Endometrial microvascular endothelial cells (primary cell): ENCODE data around the gene SLC66A2. TPM values are rescaled to one million over a fixed set of nuclear protein-coding genes. Genes with fewer than 3 reads are reported as not detected.
"Not testable (repeated sequence)": the region's sequence is repeated elsewhere in the genome, so short reads cannot be mapped to it uniquely, and the experiment has no call there.

Experiments used
- in situ Hi-C: cut with HindIII; loops from 2 replicates; pipeline ENCODE4 v1.10.0; 2017; ENCODE audit warnings: low sequenced_read_pairs, low pct_unique_long_range_greater_than_20kb; ENCODE audit errors: inconsistent ontology term
- total RNA-seq: library from RNA; depleted of rRNA; stranded (reverse); fragments of >200 nt; gene quantifications from one replicate; pipeline ENCODE4 v1.2.3, GENCODE V29; 2015; ENCODE audit errors: inconsistent ontology term

The SLC66A2 gene
- 44.9 TPM for total RNA-seq

DNA sequence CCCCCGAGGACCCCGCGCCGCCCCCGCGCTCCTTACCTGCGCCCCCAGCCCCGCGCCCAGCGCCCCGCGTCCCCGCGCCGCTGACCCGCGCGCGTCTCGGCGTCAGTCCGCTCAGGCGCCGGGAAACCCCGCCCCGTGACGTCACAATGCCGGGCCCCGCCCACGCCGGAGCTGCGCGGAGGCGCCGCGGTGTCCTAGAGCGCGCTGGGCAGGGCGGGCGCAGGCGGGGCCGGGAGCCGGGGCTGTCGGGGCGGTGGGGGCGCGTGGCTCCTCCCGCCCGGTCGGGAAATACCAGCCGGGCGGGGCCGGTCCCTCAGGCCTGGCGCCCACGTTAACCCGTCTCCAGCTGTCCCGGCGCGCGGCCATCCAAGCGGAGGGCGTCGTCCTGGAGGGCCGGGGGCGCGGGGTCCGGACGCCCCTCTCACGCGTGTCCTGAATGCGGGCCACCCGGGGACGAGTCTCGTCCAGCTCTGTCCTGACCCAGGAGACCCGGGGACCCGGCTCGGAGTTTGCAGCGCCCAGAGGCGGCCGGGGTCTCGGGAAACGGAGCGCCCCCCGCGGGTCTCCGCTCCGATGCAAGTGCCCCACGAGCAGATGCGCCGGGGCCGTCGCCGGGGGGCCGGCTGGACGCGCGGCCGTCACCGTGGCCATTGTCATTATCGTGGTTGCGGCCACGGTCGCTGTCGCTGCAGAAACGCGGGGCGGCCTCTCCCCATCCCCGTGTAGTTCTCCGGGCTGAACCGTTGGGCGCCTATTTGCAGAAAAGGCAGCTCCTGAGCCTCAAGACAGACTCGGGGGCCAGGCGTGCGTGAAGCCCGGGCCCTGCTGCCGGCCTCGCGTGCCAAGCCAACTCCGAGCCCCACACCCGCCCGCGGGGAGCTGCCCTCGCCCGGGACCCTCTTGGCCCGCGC is at the start of gene SLC66A2:
Gene SLC66A2 (minus strand): TSS at position 109 of the 911 bp plus-strand sequence. CDS start 727 bp downstream, outside the sequence.
- in situ Hi-C loops, result no loop called here

DNA sequence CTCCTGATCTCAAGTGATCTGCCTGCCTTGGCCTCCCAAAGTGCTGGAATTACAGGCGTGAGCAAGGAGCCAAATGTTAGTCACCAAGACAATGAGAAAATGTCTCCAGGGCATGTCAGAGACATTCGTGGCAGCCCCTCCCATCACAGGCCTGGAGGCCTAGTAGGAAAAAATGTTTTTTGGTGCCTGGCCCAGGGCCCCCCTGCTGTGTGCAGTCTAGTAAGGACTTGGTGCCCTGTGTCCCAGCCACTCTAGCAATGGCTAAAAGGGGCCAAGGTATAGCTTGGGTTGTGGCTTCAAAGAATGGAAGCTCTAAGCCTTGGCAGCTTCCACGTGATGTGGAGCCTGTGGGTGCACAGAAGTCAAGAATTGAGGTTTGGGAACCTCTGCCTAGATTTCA is 49.4 kb upstream of the SLC66A2 start:
- in situ Hi-C loops, result no loop called here

DNA sequence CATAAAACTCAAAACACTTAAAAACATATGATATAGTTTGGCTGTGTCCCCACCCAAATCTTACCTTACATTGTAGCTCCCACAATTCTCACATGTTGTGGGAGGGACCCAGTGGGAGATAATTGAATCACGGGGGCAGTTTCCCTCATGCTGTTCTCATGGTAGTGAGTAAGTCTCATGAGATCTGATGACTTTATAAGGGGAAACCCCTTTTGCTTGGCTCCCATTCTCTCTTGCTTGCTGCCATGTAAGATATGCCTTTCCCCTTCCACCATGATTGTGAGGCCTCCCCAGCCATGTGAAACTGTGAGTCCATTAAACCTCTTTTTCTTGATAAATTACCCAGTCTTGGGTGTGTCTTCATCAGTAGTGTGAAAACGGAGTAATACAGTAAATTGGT is 48.2 kb upstream of the SLC66A2 start:
- in situ Hi-C loops, result not testable (repeated sequence)

DNA sequence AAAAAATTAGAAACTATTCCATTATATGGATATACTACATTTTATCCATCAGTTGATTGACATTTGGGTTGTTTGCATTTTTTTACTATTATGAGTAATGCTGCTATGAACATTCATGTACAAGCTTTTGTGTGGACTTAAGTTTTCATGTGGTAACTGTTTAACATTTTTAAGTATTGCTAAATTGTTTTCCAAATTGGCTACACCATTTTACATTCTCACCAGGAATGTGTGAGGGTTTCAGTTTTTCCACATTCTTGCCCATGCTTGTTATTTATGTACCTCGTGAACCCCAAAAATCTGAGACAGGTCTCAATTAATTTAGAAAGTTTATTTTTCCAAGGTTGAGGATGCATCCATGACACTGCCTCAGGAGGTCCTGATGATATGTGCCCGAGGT is 40.0 kb upstream of the SLC66A2 start:
- in situ Hi-C loops, result no loop called here

DNA sequence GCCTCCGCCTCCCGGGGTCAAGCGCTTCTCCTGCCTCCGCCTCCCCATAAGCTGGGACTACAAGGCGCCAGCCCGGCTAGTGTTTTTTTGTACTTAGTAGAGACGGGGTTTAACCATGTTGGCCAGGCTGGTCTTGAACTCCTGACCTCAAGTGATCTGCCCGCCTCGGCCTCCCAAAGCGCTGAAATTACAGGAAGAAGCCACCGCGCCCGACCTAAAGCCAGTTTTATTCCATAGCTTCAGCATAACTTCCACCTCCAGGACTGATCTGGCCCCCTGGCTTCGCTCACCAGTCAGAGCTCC is 37.7 kb upstream of the SLC66A2 start:
- in situ Hi-C loops, result no loop called here

DNA sequence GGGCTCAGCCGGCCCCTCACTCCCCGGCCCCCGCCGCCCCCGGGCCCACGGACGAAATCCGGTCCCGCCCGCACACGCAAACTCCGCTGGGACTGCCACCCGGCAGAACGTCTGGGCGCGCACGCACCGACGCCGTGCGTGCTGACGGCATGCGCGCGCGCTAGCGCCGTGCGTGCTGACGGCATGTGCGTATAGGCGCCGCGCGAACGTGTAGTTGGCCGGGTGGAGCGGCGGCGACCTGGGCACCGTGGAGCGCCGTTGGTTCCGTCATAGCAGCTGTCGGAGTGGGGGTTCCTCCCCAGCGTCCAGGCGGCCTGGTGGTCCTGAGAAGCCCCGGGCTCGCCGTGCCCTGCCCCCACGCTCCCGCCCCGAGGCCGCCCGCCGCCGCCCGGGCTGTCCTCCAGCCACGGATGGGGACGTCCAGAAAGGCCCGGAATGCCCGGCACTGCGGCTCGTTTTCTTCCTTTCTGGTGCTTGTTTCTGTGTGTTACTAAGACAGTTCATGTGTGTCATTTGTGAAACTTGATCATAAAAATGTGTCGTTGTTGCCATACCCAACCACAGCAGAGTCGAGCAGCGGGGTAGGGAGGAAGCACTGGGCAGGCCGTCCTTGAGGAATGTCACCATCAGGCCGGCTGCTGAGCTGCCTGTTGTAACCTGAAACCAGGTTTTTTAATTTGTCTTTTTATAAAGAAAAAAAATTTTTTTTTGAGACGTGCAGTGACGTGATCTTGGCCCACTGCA is 37.2 kb upstream of the SLC66A2 start, which contains the start of gene TXNL4A:
Gene TXNL4A (minus strand): TSS at position 113 of the 744 bp plus-strand sequence. CDS start 171 bp downstream, outside the sequence.
- in situ Hi-C loops, result no loop called here

DNA sequence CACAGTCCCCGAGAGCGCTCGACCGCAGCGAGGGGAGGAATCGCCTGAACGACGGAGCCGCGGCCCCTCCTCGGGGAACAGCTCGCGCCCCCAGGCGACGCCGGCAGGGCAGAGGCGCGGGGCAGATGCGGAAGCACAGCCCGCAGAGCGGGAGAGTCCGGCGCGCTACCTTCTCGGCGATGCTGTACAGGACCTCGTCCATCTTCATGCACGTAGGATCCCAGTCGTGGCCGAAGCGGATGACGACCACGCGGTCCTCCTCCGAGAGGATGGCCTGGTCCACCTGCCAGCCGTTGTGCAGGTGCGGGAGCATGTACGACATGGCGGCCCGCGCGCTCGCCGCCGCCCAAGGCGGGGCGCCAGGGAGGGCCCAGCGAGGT is 36.6 kb upstream of the SLC66A2 start:
- in situ Hi-C loops, result no loop called here

DNA sequence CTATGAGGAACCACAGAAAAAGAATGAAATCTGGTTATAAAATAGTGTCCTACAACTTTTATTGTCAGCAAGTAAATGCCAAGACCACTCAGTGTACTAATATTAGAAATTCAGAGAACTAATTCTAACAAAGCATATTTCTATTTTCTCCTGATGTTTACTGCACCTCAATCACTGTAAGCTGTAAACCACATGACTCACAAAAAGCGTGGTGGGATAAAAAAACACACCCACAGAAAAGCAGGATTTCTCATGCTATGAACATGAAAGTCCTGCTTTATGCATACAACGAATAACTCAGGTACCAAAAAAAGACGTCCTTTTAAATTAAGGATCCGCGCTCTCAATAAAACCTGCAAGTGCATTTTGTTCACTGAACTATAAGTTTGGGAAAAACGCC is 36.1 kb upstream of the SLC66A2 start:
- in situ Hi-C loops, result no loop called here

DNA sequence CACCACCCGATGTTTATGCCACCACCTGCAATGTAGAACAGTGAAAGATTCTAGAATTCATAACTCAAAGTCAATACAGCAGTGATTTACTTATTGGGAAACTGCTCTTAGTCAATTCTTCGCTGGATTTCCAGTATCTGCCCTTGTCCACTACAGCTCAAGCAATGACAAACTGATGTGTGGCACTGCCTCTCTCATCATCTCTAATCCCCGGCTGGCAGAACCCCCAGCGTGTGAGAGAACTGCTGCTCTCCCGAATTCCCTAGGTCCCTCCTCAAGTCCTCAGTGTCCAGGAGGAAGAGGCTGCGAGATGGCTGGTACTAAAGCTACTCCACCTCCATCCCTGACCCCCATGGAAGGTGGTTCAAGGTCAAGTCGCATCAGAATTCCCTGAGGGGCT is 35.3 kb upstream of the SLC66A2 start:
- in situ Hi-C loops, result no loop called here

DNA sequence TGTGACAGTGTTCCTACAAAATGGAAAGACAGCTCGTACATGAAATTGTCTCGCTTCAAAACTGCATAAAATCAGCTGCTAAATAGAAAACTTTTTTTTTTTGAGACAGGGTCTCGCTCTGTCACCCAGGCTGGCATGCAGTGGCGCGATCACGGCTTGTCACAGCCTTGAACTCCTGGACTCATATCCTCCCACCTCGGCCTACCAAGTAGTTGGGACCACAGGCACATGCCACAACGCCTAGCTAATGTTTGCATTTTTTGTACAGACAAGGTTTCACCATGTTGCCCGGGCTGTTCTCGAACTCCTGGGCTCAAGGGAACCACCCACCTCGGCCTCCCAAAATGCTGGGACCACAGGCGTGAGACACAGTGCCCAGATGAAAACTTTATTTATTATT is 33.7 kb upstream of the SLC66A2 start:
- in situ Hi-C loops, result no loop called here

DNA sequence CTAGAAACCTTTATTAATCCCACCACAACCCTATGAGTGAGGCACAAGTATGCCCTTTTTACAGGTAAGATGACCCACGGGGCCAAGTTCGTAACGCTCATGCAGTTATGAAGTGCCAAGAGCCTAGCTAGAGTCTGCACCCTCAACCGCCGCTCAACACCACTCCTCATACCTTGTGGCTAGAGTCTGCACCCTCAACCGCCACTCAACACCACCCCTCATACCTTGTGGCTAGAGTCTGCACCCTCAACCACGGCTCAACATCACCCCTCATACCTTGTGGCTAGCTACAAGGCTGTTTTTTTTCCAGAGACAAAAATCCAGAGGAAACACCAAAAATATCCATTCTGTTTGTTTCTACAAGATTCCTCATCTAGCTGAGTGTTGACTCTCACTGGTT is 32.3 kb upstream of the SLC66A2 start:
- in situ Hi-C loops, result no loop called here

DNA sequence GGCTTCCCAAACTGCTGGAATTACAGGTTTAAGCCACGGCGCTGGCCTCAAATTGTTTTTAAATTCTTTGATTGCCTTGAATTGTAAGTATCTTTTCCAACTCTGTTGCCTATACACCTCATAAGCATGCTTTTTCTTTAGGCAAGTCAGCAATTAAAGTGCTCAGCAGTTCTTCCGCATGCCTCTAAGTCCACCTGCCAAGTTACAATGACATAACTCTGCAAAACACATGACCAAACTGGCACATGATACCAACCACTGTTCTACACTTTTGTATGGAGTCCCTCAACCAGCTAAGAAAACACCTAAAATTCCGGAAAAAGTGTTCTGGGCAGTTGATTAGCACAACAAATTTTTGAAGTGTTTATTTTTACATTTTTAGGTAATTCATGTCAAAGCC is 31.8 kb upstream of the SLC66A2 start:
- in situ Hi-C loops, result no loop called here

DNA sequence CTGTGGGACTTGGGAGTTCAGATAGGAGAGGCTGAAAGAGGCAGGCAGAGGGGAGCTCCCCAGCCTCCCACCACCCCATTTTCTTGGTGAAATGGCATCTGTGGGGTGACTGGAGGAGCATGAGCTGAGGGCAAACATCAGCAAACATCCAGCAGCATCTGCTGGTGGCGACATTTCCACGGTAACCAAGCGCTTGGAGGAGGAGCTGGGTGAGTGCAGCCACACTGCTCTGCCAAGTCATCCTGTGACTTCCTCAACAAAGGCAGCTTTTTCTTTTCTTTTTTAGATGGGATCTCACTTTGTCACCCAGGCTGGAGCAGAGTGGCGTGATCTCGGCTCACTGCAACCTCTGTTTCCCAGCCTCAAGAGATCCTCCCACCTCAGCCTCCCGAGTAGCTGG is 31.3 kb upstream of the SLC66A2 start:
- in situ Hi-C loops, result no loop called here

DNA sequence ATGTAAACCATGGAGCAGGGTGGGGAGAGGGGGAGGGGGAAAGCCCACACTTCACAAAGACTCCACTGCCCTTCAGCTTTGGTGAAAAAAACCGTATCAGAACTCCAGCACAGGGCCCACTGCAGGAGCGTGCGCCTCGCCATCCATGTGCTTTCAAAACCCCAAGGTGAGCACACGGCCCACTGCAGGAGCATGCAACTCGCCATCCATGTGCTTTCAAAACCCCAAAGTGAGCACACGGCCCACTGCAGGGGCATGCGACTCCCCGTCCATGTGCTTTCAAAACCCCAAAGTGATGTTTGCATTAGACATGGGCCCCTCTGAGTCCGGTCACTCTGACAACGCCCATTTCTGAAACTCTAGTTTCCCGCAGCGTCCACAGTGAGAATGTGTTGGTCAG is 29.1 kb upstream of the SLC66A2 start:
- in situ Hi-C loops, result no loop called here

DNA sequence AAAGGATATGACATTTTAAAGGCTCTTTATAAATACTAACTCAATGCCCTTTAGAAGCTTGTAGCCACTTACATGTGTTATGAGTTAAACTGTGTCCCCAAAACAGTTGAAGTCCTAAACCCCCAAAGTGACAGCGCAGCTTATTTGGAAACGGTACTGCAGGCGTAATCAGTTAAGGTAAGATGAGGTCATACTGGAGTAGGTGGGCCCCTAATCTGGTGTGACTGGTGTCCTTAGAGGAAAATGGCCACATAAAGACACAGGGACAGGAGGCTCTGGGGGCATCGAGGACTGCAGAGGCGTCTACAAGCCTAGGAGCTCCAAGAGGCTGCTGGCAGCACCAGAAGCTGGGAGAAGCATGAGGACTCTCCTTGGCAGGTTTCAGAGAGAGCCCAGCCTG is 28.4 kb upstream of the SLC66A2 start:
- in situ Hi-C loops, result no loop called here

DNA sequence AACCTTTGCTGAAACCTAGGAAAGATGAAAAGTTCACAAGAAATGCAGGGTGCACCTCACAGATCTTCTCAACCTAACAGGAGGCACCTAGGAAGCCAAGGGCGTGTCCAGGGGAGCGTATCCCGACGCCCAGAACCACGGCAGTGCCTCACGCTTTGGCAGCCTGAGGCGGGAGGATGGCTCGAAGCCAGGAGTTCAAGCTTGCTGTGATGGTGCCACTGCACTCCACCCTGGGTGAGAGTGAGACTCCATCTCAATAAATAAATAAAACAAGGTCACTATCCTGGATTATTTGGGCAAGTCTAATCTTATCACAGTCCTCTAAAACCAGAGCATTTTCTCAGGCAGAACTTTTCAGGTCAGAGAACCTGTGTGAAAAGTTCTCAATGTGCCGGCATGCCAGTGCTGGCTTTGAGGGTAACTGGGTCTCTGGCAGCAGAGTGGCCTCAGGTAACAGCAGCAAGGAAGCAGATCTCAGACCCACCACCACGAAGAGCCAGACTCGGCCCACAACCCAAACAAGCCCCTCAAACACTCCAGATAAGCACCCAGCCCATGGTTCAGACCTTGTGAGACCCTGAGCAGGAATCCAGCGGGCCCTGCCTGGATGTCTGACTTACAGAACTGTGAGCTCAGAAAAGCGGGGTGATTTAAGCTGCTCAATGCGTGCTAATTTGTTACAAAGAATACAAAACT is 24.7 kb upstream of the SLC66A2 start:
- in situ Hi-C loops, result no loop called here

DNA sequence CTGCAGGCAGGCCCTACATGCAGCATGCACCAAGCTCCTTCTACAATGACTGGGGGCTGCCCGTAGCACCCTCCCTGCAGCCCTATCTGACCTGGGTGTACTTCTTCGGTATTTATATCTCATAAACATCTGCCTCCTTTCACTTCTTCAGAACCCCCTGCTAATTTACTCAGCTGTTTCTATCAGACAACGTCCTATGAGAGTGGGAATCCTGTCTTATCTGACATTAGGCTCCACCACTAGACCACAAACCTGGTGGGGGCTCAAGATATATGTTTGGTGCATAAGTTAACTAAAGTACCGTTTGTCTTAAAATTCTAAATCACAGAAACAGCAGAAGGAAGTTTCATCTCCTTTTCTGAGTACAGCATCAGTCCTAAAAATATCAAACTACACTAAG is 23.6 kb upstream of the SLC66A2 start:
- in situ Hi-C loops, result no loop called here

DNA sequence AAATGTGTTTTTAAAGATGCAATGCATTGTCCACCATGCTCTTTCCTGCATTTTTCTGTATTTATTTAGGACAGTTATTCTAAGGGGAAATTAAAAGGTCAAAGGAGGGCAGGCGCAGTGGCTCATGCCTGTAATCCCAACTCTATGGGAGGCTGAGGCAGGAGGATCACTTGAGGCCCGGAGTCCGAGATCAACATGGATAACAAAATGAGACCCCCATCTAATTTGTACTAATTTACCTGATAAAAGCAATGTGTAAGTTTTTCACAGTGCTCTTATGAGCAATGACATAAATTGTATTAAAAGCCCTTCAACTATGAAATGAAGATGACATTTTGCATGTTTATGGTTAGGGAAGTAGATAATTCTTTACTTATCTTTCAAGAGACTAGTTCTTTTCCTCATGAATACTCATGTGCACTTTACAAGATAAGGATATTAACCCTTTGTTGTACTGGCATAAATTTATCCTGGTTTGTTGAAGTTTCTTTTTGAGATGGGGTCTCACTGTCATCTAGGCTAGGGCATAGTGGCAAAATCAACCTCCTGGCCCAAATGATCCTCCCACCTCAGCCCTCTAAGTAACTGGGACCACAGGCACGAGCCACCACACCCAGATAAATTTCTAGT is 22.7 kb upstream of the SLC66A2 start:
- in situ Hi-C loops, result no loop called here

DNA sequence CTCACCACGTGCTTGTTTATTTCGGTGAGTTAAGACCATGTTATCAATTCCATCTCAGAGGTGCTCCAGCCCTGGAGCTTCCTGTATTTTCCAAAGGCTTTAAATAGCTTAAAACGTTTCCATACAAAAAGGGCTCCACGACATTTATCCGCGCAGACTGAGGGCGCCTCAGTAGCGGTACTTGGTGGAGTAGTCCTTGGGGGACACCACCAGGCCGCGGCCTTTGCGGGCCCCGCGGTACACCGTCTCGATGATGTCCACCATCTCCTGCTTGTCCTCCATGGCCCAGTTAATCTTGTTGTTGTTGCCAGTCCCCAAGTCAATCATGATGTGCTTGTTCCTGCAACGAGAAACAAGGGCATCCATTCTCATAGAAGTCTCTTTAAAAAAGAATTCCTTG is 22.1 kb upstream of the SLC66A2 start:
- in situ Hi-C loops, result no loop called here
